ENCODE data around the gene ABHD14A.

Gene ABHD14A

GRCh38 chr3:51995346-51996163 lies 20.7 kb downstream of the ABHD14A start, which contains the start of gene RPL29:
Gene RPL29 (minus strand): TSS chr3:51995895. CDS start chr3:51995461, 434 bp downstream.
- DNase-seq (ENCODE audit: extremely low spot score), result peak; percentile 94
- ChIA-PET CTCF (interaction anchor here (0.6 to 4.3 kb wide), 9 partner anchors 9 to 127 kb away, joined by 3 to 19 read pairs (median 7); partner anchors contain the start of genes ABHD14A, ABHD14B, ACY1 and RRP9), POLR2A (interaction anchor here (0.5 to 1.4 kb wide), 13 partner anchors 9 to 1947 kb away, joined by 3 to 16 read pairs (median 5); partner anchors contain the start of genes ABHD14B, ACY1 and POC1A)
- no peak for TF ChIP-seq CTCF (IDR thresholded peaks at IDR 0.05; ENCODE audit: control extremely low read depth, extremely low read depth, low read depth, missing control alignments)

- no peak for TF ChIP-seq CTCF (IDR thresholded peaks at IDR 0.05; ENCODE audit: control extremely low read depth, extremely low read depth, low read depth, missing control alignments)
- DNase-seq (ENCODE audit: extremely low spot score), result no peak
- ChIA-PET CTCF (interaction anchor here (1.0 to 1.7 kb wide), 3 partner anchors 88 to 149 kb away, joined by 4 to 7 read pairs (median 4); no protein-coding TSS in a partner anchor), POLR2A (no interaction called here)
These were observed 22.3 kb downstream of the ABHD14A start for GRCh38 chr3:51997172-51997571.

- DNase-seq (ENCODE audit: extremely low spot score), result no peak
- CTCF ChIA-PET, result interaction anchor here (0.9 to 2.1 kb wide), 11 partner anchors 16 to 157 kb away, joined by 3 to 17 read pairs (median 4); partner anchors contain the start of genes POC1A and RRP9
- TF ChIP-seq CTCF (IDR thresholded peaks at IDR 0.05; ENCODE audit: control extremely low read depth, extremely low read depth, low read depth, missing control alignments), result no peak
- POLR2A ChIA-PET, result no interaction called here
These were observed 23.2 kb downstream of the ABHD14A start for GRCh38 chr3:51997935-51998596.

- no peak for DNase-seq (ENCODE audit: extremely low spot score)
- CTCF ChIA-PET, result interaction anchor here (0.9 to 2.1 kb wide), 10 partner anchors 15 to 156 kb away, joined by 3 to 17 read pairs (median 4); partner anchors contain the start of genes POC1A and RRP9
- POLR2A ChIA-PET, result no interaction called here
- no peak for TF ChIP-seq CTCF (IDR thresholded peaks at IDR 0.05; ENCODE audit: control extremely low read depth, extremely low read depth, low read depth, missing control alignments)
These were observed 23.9 kb downstream of the ABHD14A start for GRCh38 chr3:51998774-51999173.

DNA sequence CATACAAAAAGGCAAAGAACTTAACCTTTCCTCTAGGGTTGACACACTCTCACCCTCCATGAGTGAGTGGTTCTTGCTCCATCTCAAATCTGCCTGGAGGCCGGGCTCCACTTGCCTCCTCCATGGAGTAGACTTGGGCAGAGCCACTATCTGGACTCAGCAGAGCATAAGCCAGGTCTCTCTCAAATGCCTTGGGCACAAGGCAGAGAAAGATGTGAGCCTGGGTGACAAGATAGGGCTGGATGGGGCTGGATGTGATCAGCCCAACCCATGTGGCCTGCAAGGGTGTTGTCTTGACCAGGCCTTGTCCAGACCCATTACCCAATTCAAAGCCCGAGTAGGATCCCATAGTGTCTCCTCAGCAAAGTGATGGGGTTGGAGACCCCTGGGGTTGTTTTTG lies 25.0 kb downstream of the ABHD14A start:
- ChIA-PET CTCF (interaction anchor here (2.1 to 6.4 kb wide), 6 partner anchors 13 to 144 kb away, joined by 9 to 172 read pairs (median 84); partner anchors contain the start of gene DUSP7), POLR2A (no interaction called here)
- no peak for DNase-seq (ENCODE audit: extremely low spot score)
- TF ChIP-seq CTCF (IDR thresholded peaks at IDR 0.05; ENCODE audit: control extremely low read depth, extremely low read depth, low read depth, missing control alignments), result no peak

DNA sequence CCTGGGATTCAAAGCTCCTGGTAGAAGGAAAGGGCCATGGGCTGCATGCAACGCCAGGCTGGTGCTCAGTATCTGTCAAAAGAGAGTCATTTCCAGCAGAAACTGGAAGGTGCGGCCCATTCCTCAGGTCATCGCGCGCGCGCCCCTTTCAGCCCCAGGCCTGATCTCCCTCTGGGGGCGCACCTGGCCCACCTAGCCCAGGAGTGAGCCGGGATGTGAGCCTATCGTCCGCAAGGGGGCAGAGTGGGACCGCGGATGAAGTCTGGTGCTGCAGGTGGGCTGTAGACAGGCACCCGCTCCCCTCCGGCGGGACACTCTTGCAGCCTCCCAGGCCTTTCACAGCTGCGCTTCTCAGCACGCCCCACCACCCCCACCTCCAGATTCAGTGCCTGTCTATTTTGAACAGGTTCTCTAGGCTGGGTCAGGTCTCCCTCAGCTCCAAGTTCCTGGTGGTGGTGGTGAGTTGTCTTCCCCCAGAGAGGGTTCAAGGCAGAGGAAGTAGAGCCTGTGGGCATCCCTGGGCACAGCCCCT lies 26.6 kb downstream of the ABHD14A start:
- CTCF ChIA-PET, result interaction anchor here (0.6 to 6.4 kb wide), 44 partner anchors 9 to 445 kb away, joined by 3 to 172 read pairs (median 5); partner anchors contain the start of genes ABHD14A, ABHD14B, ACY1 and DUSP7
- POLR2A ChIA-PET, result interaction anchor here (0.6 to 0.7 kb wide), 2 partner anchors 69 to 247 kb away, joined by 6 read pairs; no protein-coding TSS in a partner anchor
- peak; percentile 94 for DNase-seq (ENCODE audit: extremely low spot score)
- TF ChIP-seq CTCF (IDR thresholded peaks at IDR 0.05; ENCODE audit: control extremely low read depth, extremely low read depth, low read depth, missing control alignments), result peak; percentile 99
